SU-DHL-6 (cell line): Measurements from ENCODE around the gene MAP4.

ENCODE experiments used
- CTCF ChIP-seq: fragments of 200-600 bp; sonication (generic); IDR thresholded peaks from one replicate; pipeline ENCODE4 v1.5.1; 2017; ENCODE audit warnings: antibody characterized with exemption, mild to moderate bottlenecking, low read length, moderate library complexity; ENCODE audit not compliant: insufficient read depth, poor library complexity, severe bottlenecking
- EZH2phosphoT487 ChIP-seq: fragments of 200-600 bp; sonication (generic), shearing (Covaris generic); conservative IDR thresholded peaks from 2 replicates; pipeline ENCODE4 v1.6.1; 2018; ENCODE audit warnings: mild to moderate bottlenecking, antibody characterized with exemption, low read length, moderate library complexity, mixed read lengths

GRCh38 chr3:47984075-47984728 is 32.0 kb downstream of the MAP4 start:
- TF ChIP-seq CTCF (no peak), EZH2phosphoT487 (no peak)
